ENCODE data around the gene NRGN. TPM values are rescaled to one million over a fixed set of nuclear protein-coding genes. Genes with fewer than 3 reads are reported as not detected.
A peak's percentile ranks its signal among the peaks of the same experiment; 100 is the strongest.

NRGN gene
- total RNA-seq, 1 donor from 2014 or later, result not detected

GRCh38 chr11:124740277-124740882, 638 bp downstream of the NRGN start:
- no peak for DNase-seq (ENCODE audit: low spot score)

GRCh38 chr11:124742555-124742954, 2.8 kb downstream of the NRGN start:
- no peak for DNase-seq (ENCODE audit: low spot score)

GRCh38 chr11:124743050-124743449, 3.3 kb downstream of the NRGN start:
- no peak for DNase-seq (ENCODE audit: low spot score)

- no peak for DNase-seq (ENCODE audit: low spot score)
These were observed 5.6 kb downstream of the NRGN start for GRCh38 chr11:124745270-124745834.

- no peak for DNase-seq (ENCODE audit: low spot score)
These were observed 6.3 kb downstream of the NRGN start for GRCh38 chr11:124745835-124746620.

- peak; percentile 28 for DNase-seq (ENCODE audit: low spot score)
These were observed 7.0 kb downstream of the NRGN start for GRCh38 chr11:124746621-124747243.

GRCh38 chr11:124747406-124748099, 7.8 kb downstream of the NRGN start:
- DNase-seq (ENCODE audit: low spot score), result no peak

- no peak for DNase-seq (ENCODE audit: low spot score)
These were observed 8.3 kb downstream of the NRGN start for GRCh38 chr11:124748100-124748418.

GRCh38 chr11:124748481-124749343, 9.0 kb downstream of the NRGN start:
- DNase-seq (ENCODE audit: low spot score), result no peak

GRCh38 chr11:124749912-124750311, 10.2 kb downstream of the NRGN start:
- DNase-seq (ENCODE audit: low spot score), result no peak

GRCh38 chr11:124751391-124751740, 11.6 kb downstream of the NRGN start:
- no peak for DNase-seq (ENCODE audit: low spot score)

- no peak for DNase-seq (ENCODE audit: low spot score)
These were observed 12.2 kb downstream of the NRGN start, which contains the start of gene VSIG2 for GRCh38 chr11:124751741-124752470. VSIG2 (minus strand) TSS chr11:124752255; CDS start chr11:124752137, 118 bp downstream.

GRCh38 chr11:124752471-124753102, 12.8 kb downstream of the NRGN start:
- DNase-seq (ENCODE audit: low spot score), result no peak

GRCh38 chr11:124753205-124753604, 13.5 kb downstream of the NRGN start:
- DNase-seq (ENCODE audit: low spot score), result no peak

GRCh38 chr11:124753624-124754023, 13.9 kb downstream of the NRGN start:
- DNase-seq (ENCODE audit: low spot score), result no peak

- no peak for DNase-seq (ENCODE audit: low spot score)
These were observed 14.6 kb downstream of the NRGN start for GRCh38 chr11:124754309-124754708.

- no peak for DNase-seq (ENCODE audit: low spot score)
These were observed 15.0 kb downstream of the NRGN start for GRCh38 chr11:124754710-124755109.

GRCh38 chr11:124756033-124756752, 16.5 kb downstream of the NRGN start:
- no peak for DNase-seq (ENCODE audit: low spot score)

GRCh38 chr11:124756753-124757227, 17.0 kb downstream of the NRGN start:
- DNase-seq (ENCODE audit: low spot score), result no peak
